Aortic smooth muscle cell (primary cell): ENCODE results near the gene FBF1. TPM values are rescaled to one million over a fixed set of nuclear protein-coding genes. Genes with fewer than 3 reads are reported as not detected.

Source experiments
- total RNA-seq: library from RNA; depleted of rRNA; stranded (reverse); fragments of >200 nt; gene quantifications from 2 replicates; pipeline ENCODE4 v1.2.3, GENCODE V29; 2014

Gene FBF1, protein sequence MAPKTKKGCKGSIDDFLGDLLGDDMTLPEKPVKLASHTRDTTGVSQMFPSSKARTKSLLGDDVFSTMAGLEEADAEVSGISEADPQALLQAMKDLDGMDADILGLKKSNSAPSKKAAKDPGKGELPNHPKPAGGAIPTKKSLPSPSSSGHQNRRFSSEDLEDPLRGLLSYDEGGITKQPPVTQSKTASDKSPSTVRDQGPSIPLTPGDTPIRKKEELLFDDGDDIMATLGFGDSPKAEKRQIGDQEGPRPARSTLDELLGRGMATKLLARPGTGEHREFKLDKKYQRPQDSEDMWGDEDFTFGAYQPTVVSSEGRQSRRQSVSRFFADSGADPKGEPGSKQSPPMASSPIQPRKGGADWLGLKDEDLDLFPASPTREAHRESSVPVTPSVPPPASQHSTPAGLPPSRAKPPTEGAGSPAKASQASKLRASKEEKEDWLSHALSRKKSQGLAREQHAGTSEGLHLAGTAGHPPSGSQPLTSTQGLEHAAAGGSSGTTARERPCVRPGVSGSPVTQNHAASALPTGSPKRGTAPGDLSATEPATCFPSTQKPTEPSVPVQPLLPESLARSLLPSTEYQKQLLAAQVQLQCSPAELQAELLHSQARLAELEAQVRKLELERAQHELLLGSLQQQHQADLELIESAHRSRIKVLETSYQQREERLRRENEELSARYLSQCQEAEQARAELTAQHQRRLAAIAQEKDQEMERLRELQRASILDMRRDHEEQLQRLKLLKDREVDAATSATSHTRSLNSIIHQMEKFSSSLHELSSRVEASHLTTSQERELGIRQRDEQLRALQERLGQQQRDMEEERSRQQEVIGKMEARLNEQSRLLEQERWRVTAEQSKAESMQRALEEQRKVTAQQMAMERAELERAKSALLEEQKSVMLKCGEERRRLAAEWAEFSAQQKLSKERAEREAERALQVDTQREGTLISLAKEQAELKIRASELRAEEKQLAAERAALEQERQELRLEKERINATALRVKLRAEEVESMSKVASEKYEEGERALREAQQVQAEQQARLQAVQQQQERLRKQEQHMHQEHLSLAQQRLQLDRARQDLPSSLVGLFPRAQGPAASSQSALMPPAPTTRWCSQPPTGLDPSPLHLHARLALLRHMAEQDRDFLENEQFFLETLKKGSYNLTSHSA
- 10.8 and 13.3 TPM in 2 replicates for total RNA-seq

DNA sequence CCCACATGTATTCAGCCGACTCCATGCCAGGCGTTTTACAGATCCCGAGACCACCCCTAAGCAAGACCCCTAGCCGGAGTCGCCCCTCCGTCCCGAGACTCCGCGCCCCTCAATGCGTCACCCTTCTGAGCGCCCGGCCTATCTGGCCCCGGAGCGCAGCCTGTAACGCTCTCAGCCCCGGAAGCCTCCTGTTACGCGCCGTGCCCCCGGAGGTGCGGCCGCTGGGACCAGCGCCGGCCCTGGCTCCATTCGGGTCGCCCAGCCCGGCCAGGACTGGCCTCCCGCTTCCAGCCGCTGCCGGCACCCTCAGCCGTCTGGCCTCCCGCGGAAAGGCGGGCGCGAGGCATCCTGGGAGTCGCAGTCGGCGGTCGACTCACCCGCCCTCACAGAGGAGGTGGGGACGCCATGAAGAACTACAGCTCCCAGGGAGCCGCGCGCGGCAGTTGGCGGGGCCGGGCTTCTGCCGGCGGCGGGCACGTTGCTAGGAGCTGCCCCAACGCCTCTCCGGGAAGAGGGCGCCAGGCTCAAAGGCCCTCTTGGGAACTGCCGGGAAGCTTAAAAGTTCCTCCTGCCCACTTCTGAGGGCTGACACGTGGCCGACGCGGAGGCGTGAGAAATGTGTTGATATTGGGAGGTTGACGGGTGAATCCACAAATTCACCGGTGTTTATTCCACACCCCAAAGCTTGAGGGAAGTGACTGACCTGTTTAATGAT, at the start of gene FBF1:
FBF1 (minus strand) TSS at position 316 of the 715 bp plus-strand sequence. CDS start 2,893 bp downstream, outside the sequence.

GRCh38 chr17:75978938-75979704, 38.3 kb upstream of the FBF1 start, which contains the start of the genes ACOX1 and TEN1:
ACOX1 (minus strand) TSS chr17:75979166; CDS start chr17:75979073, 93 bp downstream.
TEN1 (plus strand) TSS chr17:75979240; CDS start chr17:75986193, 6,953 bp downstream.

GRCh38 chr17:75904749-75905521, 35.9 kb downstream of the FBF1 start, which contains the start of gene MRPL38:
MRPL38 (minus strand) TSS chr17:75904884; CDS start chr17:75904875, 9 bp downstream.

DNA sequence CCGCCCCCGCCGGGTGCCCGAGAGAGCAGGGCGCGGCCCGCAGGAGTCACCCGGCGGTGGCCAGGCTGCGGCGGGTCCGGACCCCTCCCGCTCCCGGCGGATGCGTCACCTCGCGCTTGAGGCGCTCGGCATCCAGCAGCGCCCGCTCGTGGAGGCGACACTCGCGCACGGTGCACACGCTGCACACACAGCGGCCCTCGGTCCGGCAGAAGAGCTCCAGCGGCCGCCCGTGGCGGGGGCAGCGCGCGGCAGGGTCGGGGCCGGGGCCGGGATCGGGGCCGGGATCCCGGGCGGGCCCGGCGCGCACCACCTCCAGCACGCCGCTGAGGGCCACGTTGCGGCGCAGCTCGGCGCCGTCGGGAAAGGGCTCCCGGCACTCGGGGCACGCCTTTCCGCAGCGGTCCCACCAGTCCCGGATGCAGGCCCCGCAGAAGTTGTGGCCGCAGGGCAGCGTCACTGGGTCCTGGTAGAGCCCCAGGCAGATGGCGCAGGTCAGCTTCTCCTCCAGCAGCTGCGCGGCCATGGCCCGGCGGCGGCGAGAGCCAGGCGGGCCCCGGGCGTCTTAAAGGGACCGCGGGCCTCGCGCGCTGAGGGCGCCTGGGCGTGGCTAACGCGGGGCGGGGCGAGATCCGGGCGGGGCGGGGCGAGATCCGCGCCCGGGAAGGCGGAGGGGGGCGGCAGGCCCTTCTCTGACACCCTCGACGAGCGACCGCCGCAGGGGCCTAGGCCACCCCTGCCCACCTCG, 44.3 kb downstream of the FBF1 start, which contains the start of gene TRIM65:
TRIM65 (minus strand) TSS at position 537 of the 745 bp plus-strand sequence; CDS start at position 523, 14 bp downstream.

GRCh38 chr17:75878174-75878998, 62.5 kb downstream of the FBF1 start, which contains the start of gene TRIM47:
TRIM47 (minus strand) TSS chr17:75878581; CDS start chr17:75878548, 33 bp downstream.

Other genes with a start within 250 kb of the FBF1 start
- 0.37 and 0.40 TPM in 2 replicates for gene ITGB4, start 219.6 kb downstream of the FBF1 start, total RNA-seq
- gene GALK1, start 175.8 kb downstream of the FBF1 start, total RNA-seq, result 44.9 and 46.5 TPM in 2 replicates
- 12.7 and 19.5 TPM in 2 replicates for gene UNK, start 156.2 kb downstream of the FBF1 start, total RNA-seq
- 1.5 TPM in 2 replicates for gene UNC13D, start 96.6 kb downstream of the FBF1 start, total RNA-seq
- 33.2 and 41.2 TPM in 2 replicates for gene WBP2, start 85.7 kb downstream of the FBF1 start, total RNA-seq
- gene TRIM47, start 62.5 kb downstream of the FBF1 start, total RNA-seq, result 10.0 and 21.8 TPM in 2 replicates
- gene TRIM65, start 44.1 kb downstream of the FBF1 start, total RNA-seq, result 8.5 and 10.8 TPM in 2 replicates
- 20.4 and 24.0 TPM in 2 replicates for gene MRPL38, start 36.2 kb downstream of the FBF1 start, total RNA-seq
- 63.0 and 69.9 TPM in 2 replicates for gene ACOX1, start 38.1 kb upstream of the FBF1 start, total RNA-seq
- gene TEN1, start 38.2 kb upstream of the FBF1 start, total RNA-seq, result 17.3 and 18.3 TPM in 2 replicates
- gene CDK3, start 59.8 kb upstream of the FBF1 start, total RNA-seq, result 0.92 and 0.99 TPM in 2 replicates
- not detected in 2 replicates for gene EVPL, start 86.3 kb upstream of the FBF1 start, total RNA-seq
- gene SRP68, start 131.5 kb upstream of the FBF1 start, total RNA-seq, result 29.2 and 38.6 TPM in 2 replicates
- not detected in 2 replicates for gene GALR2, start 133.7 kb upstream of the FBF1 start, total RNA-seq
- not detected in 2 replicates for gene ZACN, start 138.1 kb upstream of the FBF1 start, total RNA-seq
- gene EXOC7, start 162.7 kb upstream of the FBF1 start, total RNA-seq, result 98.9 and 104 TPM in 2 replicates
- gene FOXJ1, start 200.2 kb upstream of the FBF1 start, total RNA-seq, result not detected in 2 replicates